HCT116 (cell line): ENCODE data around the gene CSF3R. TPM values are rescaled to one million over a fixed set of nuclear protein-coding genes. Genes with fewer than 3 reads are reported as not detected.

ENCODE experiments used
- ATAC-seq: fragments of 200-7000 bp; cut with Tn5 transposase; 2 replicates; pipeline ENCODE4 v1.9.1; 2020; ENCODE audit warnings: mild to moderate bottlenecking, moderate library complexity
- BruUV-seq: library from RNA; stranded (reverse); fragments of 400-500 nt; replicated peaks from 2 replicates; lab custom pipeline; 2021; lab: Mats Ljungman, UMichigan
- CTCF ChIA-PET: fragments of 300-600 bp; sonication (Branson Sonifier 250); formaldehyde crosslinking; loops from one replicate; lab custom pipeline; 2021; ENCODE audit warnings: antibody characterized with exemption; lab: Charles Lee
- POLR2A ChIA-PET: fragments of 300-600, 350-600 bp; sonication (Branson Sonifier 250); formaldehyde crosslinking; loops from one replicate; lab custom pipeline; 2021; ENCODE audit warnings: antibody characterized with exemption; lab: Charles Lee
- RAD21 ChIA-PET, 2 experiments: fragments of 300-600 bp; sonication (Branson Sonifier 250); formaldehyde crosslinking; loops; one replicate each; lab custom pipeline; 2023; ENCODE audit warnings: low total read pairs in 2 of 2; ENCODE audit not compliant: uncharacterized antibody in 2 of 2, unreplicated experiment in 2 of 2, low non-redundant PET in 1 of 2; lab: Charles Lee
- DNase-seq: peaks from one replicate; pipeline ENCODE4 v3.0.0-alpha.2; 2010; ENCODE audit warnings: low read depth, low spot score
- H2AFZ ChIP-seq: fragments of 200-600 bp; shearing (Covaris generic), sonication (generic); 2 replicates; pipeline ENCODE4 v1.6.1; 2017; ENCODE audit warnings: low read depth, mixed run types, mixed read lengths, antibody characterized with exemption, low read length; ENCODE audit not compliant: poor library complexity, severe bottlenecking
- H3K27ac ChIP-seq: 2 replicates; pipeline ENCODE4 v1.5.1; 2012; ENCODE audit warnings: low read depth, low read length
- H3K27me3 ChIP-seq: fragments of 200-600 bp; sonication (generic); 2 replicates; pipeline ENCODE4 v1.6.1; 2016; ENCODE audit warnings: mixed run types, low read length, mixed read lengths; ENCODE audit not compliant: insufficient read depth
- H3K36me3 ChIP-seq, 2 experiments: fragments of 200-500 bp in 1 of 2; fragments of 200-600 bp in 1 of 2; sonication (Bioruptor generic) in 1 of 2; sonication (generic) in 1 of 2; 2 replicates each; pipeline versions ENCODE4 v1.5.1 to v1.6.1; 2014 to 2016; ENCODE audit warnings: low read length in 2 of 2, inconsistent platforms in 1 of 2, mixed read lengths in 1 of 2, mixed run types in 1 of 2; ENCODE audit not compliant: insufficient read depth in 2 of 2, control insufficient read depth in 1 of 2
- H3K4me1 ChIP-seq, 2 experiments: fragments of 200-600 bp in 1 of 2; sonication (generic) in 1 of 2; 2 replicates each; pipeline versions ENCODE4 v1.5.1 to v1.6.1; 2012 to 2017; ENCODE audit warnings: low read length in 2 of 2, inconsistent platforms in 1 of 2, mild to moderate bottlenecking in 1 of 2, mixed read lengths in 1 of 2, mixed run types in 1 of 2, moderate library complexity in 1 of 2; ENCODE audit not compliant: insufficient read depth in 2 of 2, control insufficient read depth in 1 of 2
- H3K4me2 ChIP-seq: fragments of 200-600 bp; sonication (generic); 2 replicates; pipeline ENCODE4 v1.6.1; 2017; ENCODE audit warnings: mixed run types, low read length, mixed read lengths
- H3K4me3 ChIP-seq, 2 experiments: fragments of 200-600 bp in 1 of 2; sonication (generic) in 1 of 2; replicated peaks in 1 of 2; 2 replicates each; pipeline ENCODE4 v1.5.1; 2011 to 2016; ENCODE audit warnings: low read length in 2 of 2, control low read depth in 1 of 2, low read depth in 1 of 2, mild to moderate bottlenecking in 1 of 2, mixed read lengths in 1 of 2, mixed run types in 1 of 2
- H3K79me2 ChIP-seq: fragments of 200-600 bp; sonication (generic); 2 replicates; pipeline ENCODE4 v1.6.1; 2017; ENCODE audit warnings: mild to moderate bottlenecking, mixed run types, low read length, moderate library complexity, mixed read lengths; ENCODE audit not compliant: insufficient read depth
- H3K9ac ChIP-seq: fragments of 200-600 bp; sonication (generic); 2 replicates; pipeline ENCODE4 v1.6.1; 2016; ENCODE audit warnings: low read length, mixed read lengths
- H3K9me2 ChIP-seq: fragments of 200-600 bp; sonication (generic), shearing (Covaris generic); 2 replicates; pipeline ENCODE4 v1.6.1; 2017; ENCODE audit warnings: mixed run types, mild to moderate bottlenecking, moderate library complexity; ENCODE audit not compliant: insufficient read depth
- H3K9me3 ChIP-seq, 2 experiments: fragments of 200-500 bp in 1 of 2; fragments of 200-600 bp in 1 of 2; sonication (Bioruptor generic) in 1 of 2; sonication (generic) in 1 of 2; 2 replicates each; pipeline ENCODE4 v1.6.1; 2014 to 2017; ENCODE audit warnings: low read length in 2 of 2, mixed read lengths in 2 of 2, inconsistent platforms in 1 of 2, low read depth in 1 of 2, mild to moderate bottlenecking in 1 of 2, mixed run types in 1 of 2, moderate library complexity in 1 of 2; ENCODE audit not compliant: control insufficient read depth in 1 of 2, insufficient read depth in 1 of 2
- H4K20me1 ChIP-seq: fragments of 200-600 bp; sonication (generic), shearing (Covaris generic); 2 replicates; pipeline ENCODE4 v1.6.1; 2017; ENCODE audit warnings: mixed run types, mild to moderate bottlenecking, moderate library complexity; ENCODE audit not compliant: insufficient read depth
- CBX3 ChIP-seq: IDR thresholded peaks from 2 replicates; pipeline ENCODE4 v1.6.1; 2012; ENCODE audit warnings: low read depth
- CTCF ChIP-seq, 3 experiments: fragments of 200-600 bp in 1 of 3; sonication (generic) in 1 of 3; IDR thresholded peaks in 2 of 3; conservative IDR thresholded peaks in 1 of 3; 2 replicates each; pipeline ENCODE4 v1.5.1; 2012 to 2017; ENCODE audit warnings: low read depth in 2 of 3, low read length in 2 of 3, antibody characterized with exemption in 1 of 3, borderline replicate concordance in 1 of 3, control low read depth in 1 of 3, mild to moderate bottlenecking in 1 of 3, mixed read lengths in 1 of 3, mixed run types in 1 of 3, moderate library complexity in 1 of 3; ENCODE audit not compliant: insufficient read depth in 1 of 3
- ELF1 ChIP-seq: IDR thresholded peaks from 2 replicates; pipeline ENCODE4 v1.6.1; 2012; ENCODE audit warnings: low read depth, borderline replicate concordance
- EZH2phosphoT487 ChIP-seq: fragments of 200-600 bp; IDR thresholded peaks from 2 replicates; pipeline ENCODE4 v1.6.1; 2018; ENCODE audit warnings: antibody characterized with exemption, borderline replicate concordance
- POLR2A ChIP-seq: IDR thresholded peaks from 2 replicates; pipeline ENCODE4 v1.7.0; 2011; ENCODE audit warnings: borderline replicate concordance; ENCODE audit not compliant: insufficient read depth, insufficient read length; ENCODE audit errors: extremely low read depth
- RAD21 ChIP-seq: IDR thresholded peaks from 2 replicates; pipeline ENCODE4 v1.6.1; 2012; ENCODE audit warnings: low read depth, mild to moderate bottlenecking
- REST ChIP-seq: IDR thresholded peaks from 2 replicates; pipeline ENCODE4 v1.6.1; 2012; ENCODE audit warnings: low read depth
- SP1 ChIP-seq: IDR thresholded peaks from 2 replicates; pipeline ENCODE4 v1.6.1; 2012; ENCODE audit warnings: low read depth
- SRF ChIP-seq: IDR thresholded peaks from 2 replicates; pipeline ENCODE4 v1.6.1; 2012; ENCODE audit warnings: low read depth
- YY1 ChIP-seq: IDR thresholded peaks from 2 replicates; pipeline ENCODE4 v1.6.1; 2011; ENCODE audit warnings: low read length, low read depth, moderate library complexity, mild to moderate bottlenecking; ENCODE audit not compliant: insufficient replicate concordance; ENCODE audit errors: extremely low read depth
- ZFX ChIP-seq: fragments of 450-650 bp; IDR thresholded peaks from 2 replicates; pipeline ENCODE4 v1.6.1; 2017
- ZNF274 ChIP-seq: fragments of 200-500 bp; sonication (Bioruptor generic); IDR thresholded peaks from 2 replicates; pipeline ENCODE4 v1.6.1; 2014; ENCODE audit warnings: mild to moderate bottlenecking, low read depth, low read length, inconsistent platforms
- intact Hi-C: fragments of 100-400 bp; cut with micrococcal nuclease; formaldehyde crosslinking; loops from 2 replicates; pipeline ENCODE4 v1.10.0; 2022
- total RNA-seq: library from RNA; stranded (reverse); gene quantifications from one replicate; pipeline ENCODE4 v1.2.1, GENCODE V29; 2021; ENCODE audit not compliant: unreplicated experiment
- TF ChIP-seq, protein P1 (sequence below): IDR thresholded peaks from 2 replicates; pipeline ENCODE4 v1.6.1; 2012

The CSF3R gene
- total RNA-seq, 1 experiment from 2014 or later, result 0.32 TPM

DNA sequence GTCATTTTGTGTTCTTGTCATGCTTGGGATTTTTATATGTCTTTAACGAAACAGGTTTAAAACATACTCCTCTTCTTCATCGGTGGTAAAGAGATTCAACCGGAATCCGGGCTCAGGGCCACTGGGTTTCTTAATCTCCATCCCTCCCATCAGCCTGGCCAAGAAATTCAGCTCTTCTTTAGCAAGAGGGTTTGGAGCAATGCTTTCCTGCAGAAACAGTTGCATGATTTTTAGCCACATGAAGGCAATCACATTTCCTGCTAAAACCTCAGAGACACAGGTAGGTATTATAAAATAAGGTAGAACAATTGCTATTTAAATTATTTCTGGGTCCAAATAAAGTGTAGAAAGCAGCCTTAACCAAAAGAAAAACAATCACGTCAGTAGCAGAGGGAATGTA, 62.3 kb downstream of the CSF3R start:
- no peak for TF ChIP-seq ZFX
- TF ChIP-seq RAD21, result no peak
- TF ChIP-seq POLR2A, result no peak
- no peak overlapping the region for H2AFZ ChIP-seq
- peak overlapping the region; percentile 3; the same call in 1 of the 2 replicates for H3K4me2 ChIP-seq
- H3K9me2 ChIP-seq, result no peaks in the 10 kb centered on the region
- H3K27ac ChIP-seq, result no peak overlapping the region
- H3K4me3 ChIP-seq, result no peak overlapping the region
- no peaks in the 10 kb centered on the region for H4K20me1 ChIP-seq
- H3K9me3 ChIP-seq, result no peaks in the 10 kb centered on the region
- no peak overlapping the region for H3K9ac ChIP-seq
- peaks cover 6 to 23% of the 10 kb centered on the region in 2 experiments; a peak in 3 of 4 replicates for H3K4me1 ChIP-seq
- DNase-seq, result no peak
- ChIA-PET RAD21 (no interaction called here), POLR2A (no interaction called here), CTCF (interaction anchor here (0.8 to 3.0 kb wide), 4 partner anchors 14 to 77 kb away, joined by 3 to 7 read pairs (median 4); no protein-coding TSS in a partner anchor)
- intact Hi-C loops, result loop anchor here (5.0 kb wide), 2 partner anchors 268 to 318 kb away; no protein-coding TSS in a partner anchor
- H3K27me3 ChIP-seq, result no peaks in the 10 kb centered on the region
- H3K79me2 ChIP-seq, result no peaks in the 10 kb centered on the region
- BruUV-seq, result no TSS peak
- H3K36me3 ChIP-seq, result no peaks in the 10 kb centered on the region
- no peak for ATAC-seq

DNA sequence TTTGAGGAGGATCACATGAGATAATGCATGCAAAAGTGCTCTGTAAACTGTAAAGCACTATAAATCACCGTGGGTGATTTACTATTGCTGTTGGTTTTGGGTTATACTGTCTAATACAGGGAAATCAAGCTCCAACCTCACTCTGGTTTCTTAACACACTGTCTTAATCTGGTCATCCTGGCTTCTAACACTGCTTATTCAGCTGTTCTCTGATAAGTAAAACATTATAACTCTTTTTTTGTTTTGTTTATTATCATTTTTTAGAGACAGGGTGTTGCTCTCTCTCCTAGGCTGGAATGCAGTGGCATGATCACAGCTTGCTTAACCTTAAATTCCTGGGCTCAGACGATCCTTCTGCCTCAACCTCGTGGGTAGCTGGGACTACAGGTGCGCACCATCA, 63.1 kb downstream of the CSF3R start:
- ATAC-seq (no peak), DNase-seq (no peak)
- no TSS peak for BruUV-seq
- H3K9me2 ChIP-seq, result no peaks in the 10 kb centered on the region
- H3K9ac ChIP-seq, result no peak overlapping the region
- H3K4me1 ChIP-seq, result peaks cover 6 to 23% of the 10 kb centered on the region in 2 experiments; a peak in 3 of 4 replicates
- no peaks in the 10 kb centered on the region for H3K79me2 ChIP-seq
- no peak overlapping the region for H2AFZ ChIP-seq
- ChIA-PET CTCF (interaction anchor here (0.8 to 3.0 kb wide), 4 partner anchors 13 to 76 kb away, joined by 3 to 7 read pairs (median 4); no protein-coding TSS in a partner anchor), RAD21 (interaction anchor here in 1 of 2 experiments (1.6 kb wide), 1 partner anchor 77 kb away, joined by 4 read pairs; no protein-coding TSS in a partner anchor), POLR2A (interaction anchor here (5.9 kb wide), 1 partner anchor 18 kb away, joined by 20 read pairs; no protein-coding TSS in a partner anchor)
- H3K36me3 ChIP-seq, result no peaks in the 10 kb centered on the region
- H3K4me2 ChIP-seq, result no peak overlapping the region
- no peak overlapping the region for H3K27ac ChIP-seq
- H3K27me3 ChIP-seq, result no peaks in the 10 kb centered on the region
- H3K4me3 ChIP-seq, result no peak overlapping the region
- intact Hi-C loops, result no loop called here
- H3K9me3 ChIP-seq, result no peaks in the 10 kb centered on the region
- H4K20me1 ChIP-seq, result no peaks in the 10 kb centered on the region
- TF ChIP-seq EZH2phosphoT487 (no peak), SRF (no peak), ZFX (no peak), ELF1 (no peak), ZNF274 (no peak), REST (no peak), SP1 (no peak), CTCF (IDR thresholded peaks at IDR 0.05 in 2 of 3, conservative IDR thresholded peaks at IDR 0.05 in 1 of 3; ENCODE audit: borderline replicate concordance in 1 of 3, insufficient read depth in 1 of 3, low read depth in 2 of 3, low read length in 2 of 3) (no peak), YY1 (no peak), RAD21 (no peak), CBX3 (no peak)
- TF ChIP-seq, protein P1, sequence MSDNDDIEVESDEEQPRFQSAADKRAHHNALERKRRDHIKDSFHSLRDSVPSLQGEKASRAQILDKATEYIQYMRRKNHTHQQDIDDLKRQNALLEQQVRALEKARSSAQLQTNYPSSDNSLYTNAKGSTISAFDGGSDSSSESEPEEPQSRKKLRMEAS, result no peak
